IPS DF 6.9 (cell line): Measurements from ENCODE around the gene ECM1.

Experiments used
- DNase-seq: peaks from one replicate; pipeline ENCODE4 v3.0.0-alpha.2; 2013; ENCODE audit warnings: low read depth, low spot score
- H3K27ac ChIP-seq: one replicate; pipeline ENCODE4 v1.5.1; 2013; ENCODE audit warnings: low read length, control low read depth
- H3K27me3 ChIP-seq: 2 replicates; pipeline ENCODE4 v1.6.1; 2013; ENCODE audit warnings: mild to moderate bottlenecking, low read length; ENCODE audit not compliant: control insufficient read depth, insufficient read depth
- H3K36me3 ChIP-seq: 2 replicates; pipeline ENCODE4 v1.6.1; 2013; ENCODE audit warnings: low read length; ENCODE audit not compliant: control insufficient read depth, insufficient read depth
- H3K4me1 ChIP-seq: 2 replicates; pipeline ENCODE4 v1.6.1; 2013; ENCODE audit warnings: low read length; ENCODE audit not compliant: control insufficient read depth, insufficient read depth
- H3K4me3 ChIP-seq: 2 replicates; pipeline ENCODE4 v1.5.1; 2013; ENCODE audit warnings: mild to moderate bottlenecking, low read length
- H3K9me3 ChIP-seq: 2 replicates; pipeline ENCODE4 v1.6.1; 2013; ENCODE audit warnings: low read length, inconsistent platforms; ENCODE audit not compliant: control insufficient read depth, insufficient read depth
- WGBS: extraction: QIAGEN DNeasy Blood & Tissue Kit; methylation state at CpG from one replicate; pipeline ENCODE4 v1.1.7; 2013; ENCODE audit warnings: mixed read lengths, missing lambda C conversion rate; ENCODE audit not compliant: insufficient read length, insufficient coverage; 5-methylcytosine and 5-hydroxymethylcytosine counted together

The ECM1 gene

DNA sequence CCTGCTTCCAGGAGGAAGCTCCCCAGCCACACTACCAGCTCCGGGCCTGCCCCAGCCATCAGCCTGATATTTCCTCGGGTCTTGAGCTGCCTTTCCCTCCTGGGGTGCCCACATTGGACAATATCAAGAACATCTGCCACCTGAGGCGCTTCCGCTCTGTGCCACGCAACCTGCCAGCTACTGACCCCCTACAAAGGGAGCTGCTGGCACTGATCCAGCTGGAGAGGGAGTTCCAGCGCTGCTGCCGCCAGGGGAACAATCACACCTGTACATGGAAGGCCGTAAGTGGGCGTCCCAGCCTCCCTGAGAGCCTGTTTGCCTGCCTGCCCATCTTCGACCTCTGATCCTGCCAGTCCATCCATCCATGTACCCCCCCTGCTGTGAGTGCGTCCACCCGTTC is 3.6 kb downstream of the ECM1 start:
- Histone ChIP-seq H3K4me3 (no peak overlapping the region), H3K9me3 (no peaks in the 10 kb centered on the region), H3K27me3 (no peaks in the 10 kb centered on the region), H3K27ac (no peak overlapping the region), H3K36me3 (no peaks in the 10 kb centered on the region; the same call in none of the 2 replicates), H3K4me1 (no peaks in the 10 kb centered on the region)
- DNase-seq = no peak
- WGBS = no CpG with 5 or more reads among the region's 12 CpGs

DNA sequence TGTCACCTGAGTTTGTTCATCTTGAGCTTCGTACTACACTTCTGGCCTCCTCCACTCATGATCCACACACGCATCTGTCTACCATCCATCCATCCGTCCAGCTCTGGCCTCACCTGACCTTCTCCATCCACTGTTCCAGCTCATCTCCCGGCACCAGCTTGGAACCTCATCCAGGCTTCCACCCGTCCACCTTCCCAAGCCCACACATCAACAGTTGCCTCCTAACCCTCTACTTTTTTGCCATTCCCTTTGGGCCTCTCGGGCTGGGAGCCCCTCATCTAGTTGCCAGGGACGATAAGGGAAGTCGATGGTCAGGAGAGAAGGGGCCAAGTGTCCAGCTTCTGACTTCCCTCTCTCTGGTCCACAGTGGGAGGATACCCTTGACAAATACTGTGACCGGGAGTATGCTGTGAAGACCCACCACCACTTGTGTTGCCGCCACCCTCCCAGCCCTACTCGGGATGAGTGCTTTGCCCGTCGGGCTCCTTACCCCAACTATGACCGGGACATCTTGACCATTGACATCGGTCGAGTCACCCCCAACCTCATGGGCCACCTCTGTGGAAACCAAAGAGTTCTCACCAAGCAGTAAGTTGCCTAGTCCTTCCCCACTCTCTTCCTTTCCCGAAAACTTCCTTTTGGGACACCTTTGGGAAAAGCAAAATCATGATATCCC is 4.2 kb downstream of the ECM1 start:
- Histone ChIP-seq H3K27ac (no peak overlapping the region), H3K27me3 (no peaks in the 10 kb centered on the region), H3K4me3 (no peak overlapping the region), H3K4me1 (no peaks in the 10 kb centered on the region), H3K36me3 (no peaks in the 10 kb centered on the region; the same call in 1 of the 2 replicates), H3K9me3 (no peaks in the 10 kb centered on the region)
- WGBS = no CpG with 5 or more reads among the region's 17 CpGs
- DNase-seq = no peak

DNA sequence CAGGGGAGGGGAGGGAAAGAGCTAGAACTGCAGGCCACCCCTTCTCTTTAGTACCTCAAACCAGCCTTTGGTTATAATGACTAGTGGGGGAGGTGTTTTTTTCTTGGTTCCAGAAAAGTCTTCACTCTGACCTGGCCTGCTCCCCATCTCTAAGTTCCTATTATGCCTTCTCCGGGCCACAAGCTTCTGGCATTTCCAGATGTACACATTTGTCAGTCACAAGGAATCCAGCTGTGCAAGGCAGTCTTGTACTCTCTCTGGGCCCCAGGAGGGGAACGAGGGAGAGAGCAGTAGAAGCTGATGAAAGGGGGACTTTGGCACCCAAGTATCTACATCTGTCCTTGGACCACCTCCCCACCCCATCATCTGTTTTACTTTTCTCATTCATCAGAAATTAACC is 4.9 kb downstream of the ECM1 start:
- H3K27ac ChIP-seq = no peak overlapping the region
- H3K9me3 ChIP-seq = no peaks in the 10 kb centered on the region
- no peak for DNase-seq
- no peaks in the 10 kb centered on the region; the same call in 1 of the 2 replicates for H3K36me3 ChIP-seq
- H3K4me3 ChIP-seq = no peak overlapping the region
- H3K27me3 ChIP-seq = no peaks in the 10 kb centered on the region
- no CpG with 5 or more reads among the region's 2 CpGs for WGBS
- H3K4me1 ChIP-seq = no peaks in the 10 kb centered on the region

DNA sequence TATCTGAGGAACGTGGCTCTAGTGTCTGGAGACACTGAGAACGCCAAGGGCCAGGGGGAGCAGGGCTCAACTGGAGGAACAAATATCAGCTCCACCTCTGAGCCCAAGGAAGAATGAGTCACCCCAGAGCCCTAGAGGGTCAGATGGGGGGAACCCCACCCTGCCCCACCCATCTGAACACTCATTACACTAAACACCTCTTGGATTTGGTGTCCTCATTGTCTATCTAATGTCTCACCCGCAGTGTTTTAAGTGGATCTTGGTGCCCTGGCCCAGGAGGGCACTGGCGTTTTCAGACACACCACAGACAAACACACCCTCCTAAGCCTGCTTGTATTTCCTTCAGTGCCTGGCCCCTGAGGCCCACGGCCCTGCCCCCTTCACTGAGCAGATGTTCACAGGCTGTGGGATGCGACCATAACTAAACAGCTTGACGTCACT is 5.5 kb downstream of the ECM1 start:
- DNase-seq = no peak
- no peak overlapping the region for H3K4me3 ChIP-seq
- H3K27me3 ChIP-seq = no peaks in the 10 kb centered on the region
- H3K9me3 ChIP-seq = no peaks in the 10 kb centered on the region
- no peaks in the 10 kb centered on the region; the same call in 1 of the 2 replicates for H3K36me3 ChIP-seq
- H3K27ac ChIP-seq = no peak overlapping the region
- no peaks in the 10 kb centered on the region for H3K4me1 ChIP-seq
- no CpG with 5 or more reads among the region's 7 CpGs for WGBS

DNA sequence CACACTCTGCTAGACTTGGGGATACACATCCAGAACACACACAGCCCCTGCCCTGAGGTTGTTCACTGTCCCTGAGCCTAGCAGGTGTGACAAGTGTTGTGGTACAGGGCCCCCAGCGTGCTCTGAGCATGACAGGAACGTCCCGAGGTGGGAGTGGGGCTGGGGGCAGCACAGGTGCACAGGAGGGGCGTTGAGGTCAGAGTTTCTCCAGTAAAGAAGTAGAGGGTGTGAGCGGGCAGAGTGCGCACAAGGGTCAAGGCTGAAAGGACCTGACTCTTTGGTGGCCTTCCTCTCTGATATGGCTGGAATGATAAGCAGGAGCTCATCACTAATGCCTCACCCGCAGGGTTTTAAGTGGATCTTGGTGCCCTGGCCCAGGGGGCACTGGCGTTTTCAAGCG is 6.4 kb downstream of the ECM1 start:
- Histone ChIP-seq H3K4me1 (no peaks in the 10 kb centered on the region), H3K9me3 (no peaks in the 10 kb centered on the region), H3K36me3 (no peaks in the 10 kb centered on the region; the same call in 1 of the 2 replicates), H3K27me3 (no peaks in the 10 kb centered on the region), H3K4me3 (no peak overlapping the region), H3K27ac (no peak overlapping the region)
- DNase-seq = no peak
- no CpG with 5 or more reads among the region's 9 CpGs for WGBS

DNA sequence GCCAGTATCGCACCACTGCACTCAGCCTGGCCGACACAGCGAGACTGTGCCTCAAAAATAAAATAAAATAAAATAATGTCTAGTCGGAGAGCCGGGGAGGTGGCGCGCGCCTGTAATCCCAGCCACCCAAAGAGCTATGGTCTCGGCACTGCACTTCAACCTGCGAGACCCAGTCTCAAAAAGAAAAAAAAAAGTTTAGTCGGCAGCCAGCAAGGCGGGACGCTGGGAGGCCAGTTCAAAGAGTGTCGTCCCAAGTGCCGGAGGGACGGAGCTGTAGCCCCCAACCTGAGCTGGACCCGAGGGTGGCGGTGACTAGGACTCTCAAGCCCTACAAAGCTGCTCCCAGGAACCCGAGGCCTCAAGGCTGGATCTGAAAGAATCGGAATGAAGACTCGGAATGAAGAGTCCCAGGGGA is 7.0 kb downstream of the ECM1 start:
- Histone ChIP-seq H3K27me3 (no peaks in the 10 kb centered on the region), H3K4me1 (no peaks in the 10 kb centered on the region), H3K27ac (no peak overlapping the region), H3K36me3 (no peaks in the 10 kb centered on the region; the same call in 1 of the 2 replicates), H3K9me3 (no peaks in the 10 kb centered on the region), H3K4me3 (peak overlapping the region; percentile 53; the same call in 1 of the 2 replicates)
- no CpG with 5 or more reads among the region's 21 CpGs for WGBS
- no peak for DNase-seq

DNA sequence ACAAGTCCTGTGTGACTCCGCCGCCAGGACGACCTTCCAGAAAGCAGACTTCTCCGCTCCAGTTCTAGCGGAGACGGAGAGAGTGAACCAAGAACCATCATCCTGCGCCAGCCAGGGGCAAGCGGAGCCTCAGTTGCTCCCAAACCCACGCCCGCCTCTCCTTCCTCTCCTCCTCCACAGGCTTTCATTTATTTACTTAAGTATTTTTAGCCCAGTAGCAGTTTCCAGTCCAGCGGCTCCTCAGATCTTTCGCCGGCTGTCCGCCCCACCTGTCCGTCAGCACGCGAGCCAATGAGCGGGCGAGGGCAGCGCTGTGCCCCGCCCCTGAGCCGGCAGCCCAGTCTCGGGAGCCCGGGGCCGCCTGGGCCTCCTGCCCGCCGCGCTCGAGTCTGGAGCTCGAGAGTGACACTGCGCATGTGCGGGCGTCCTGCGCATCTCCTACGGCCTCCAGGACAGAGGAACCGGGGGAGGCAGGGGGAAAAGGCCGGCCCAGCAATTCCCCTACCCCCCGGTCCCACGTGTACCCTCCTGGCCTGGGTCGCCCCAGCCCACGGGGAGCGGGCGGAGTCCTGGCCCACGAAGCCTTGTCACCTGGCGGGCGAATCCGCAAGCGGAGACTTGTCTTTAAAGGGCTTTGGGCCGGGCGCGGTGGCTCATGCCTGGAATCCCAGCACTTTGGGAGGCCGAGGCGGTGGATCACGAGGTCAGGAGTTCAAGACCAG is 7.6 kb downstream of the ECM1 start, which contains the start of gene FALEC:
TSS of gene FALEC (plus strand) at position 425 of the 722 bp plus-strand sequence.
- no CpG with 5 or more reads among the region's 54 CpGs for whole genome bisulfite sequencing
- no peaks in the 10 kb centered on the region; the same call in 1 of the 2 replicates for H3K36me3 ChIP-seq
- no peak within 1 kb of the TSS for H3K27ac ChIP-seq
- peak within 1 kb of the TSS; percentile 75 for H3K4me3 ChIP-seq
- DNase-seq = peak; percentile 87
- no peaks in the 10 kb centered on the region for H3K27me3 ChIP-seq
- H3K9me3 ChIP-seq = no peaks in the 10 kb centered on the region
- no peaks in the 10 kb centered on the region for H3K4me1 ChIP-seq

DNA sequence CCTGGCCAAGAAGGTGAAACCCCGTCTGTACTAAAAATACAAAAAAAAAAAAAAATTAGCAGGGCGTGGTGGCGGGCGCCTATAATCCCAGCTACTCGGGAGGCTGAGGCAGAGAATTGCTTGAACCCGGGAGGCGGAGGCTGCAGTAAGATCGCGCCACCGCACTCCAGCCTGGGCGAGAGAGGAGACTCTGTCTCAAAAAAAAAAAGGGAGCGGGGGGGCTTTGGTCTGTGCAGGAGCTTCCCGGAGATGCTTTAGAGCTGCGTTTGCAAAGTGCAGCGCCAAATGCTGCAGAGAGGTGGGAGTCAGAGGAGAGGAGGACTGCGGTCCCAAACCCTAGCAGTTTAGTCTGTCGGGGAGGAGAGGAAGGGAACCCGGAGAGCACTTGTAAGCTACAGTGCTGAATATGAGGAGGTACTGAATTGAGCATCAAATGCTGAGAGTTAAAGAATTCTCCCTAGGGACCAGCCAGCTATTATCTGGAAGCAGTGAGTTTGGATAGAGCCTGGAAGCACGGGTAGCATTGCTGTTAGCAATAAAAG is 8.2 kb downstream of the ECM1 start:
- Histone ChIP-seq H3K4me1 (no peaks in the 10 kb centered on the region), H3K9me3 (no peaks in the 10 kb centered on the region), H3K27ac (no peak overlapping the region), H3K27me3 (no peaks in the 10 kb centered on the region), H3K36me3 (no peaks in the 10 kb centered on the region; the same call in 1 of the 2 replicates), H3K4me3 (peak overlapping the region; percentile 75; the same call in 1 of the 2 replicates)
- no CpG with 5 or more reads among the region's 19 CpGs for WGBS
- DNase-seq = no peak

DNA sequence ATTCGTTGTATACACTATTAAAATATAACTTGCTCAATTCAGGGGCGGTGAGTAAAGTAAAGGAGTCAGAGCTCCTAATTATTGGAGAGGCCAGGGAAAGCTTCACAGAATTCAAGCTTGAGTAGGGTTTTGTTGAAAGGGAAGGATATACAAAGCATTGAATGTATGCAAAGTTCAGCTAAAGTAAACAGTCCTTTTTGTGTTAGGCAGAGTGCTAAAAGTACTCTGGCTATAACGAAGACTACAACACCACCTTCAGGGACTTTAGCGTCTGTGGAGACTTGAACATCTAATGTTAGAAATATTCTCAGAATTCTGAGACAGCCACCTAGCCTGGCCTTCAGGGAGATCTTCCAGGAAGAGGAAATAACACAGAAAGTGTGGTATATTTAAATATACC is 8.7 kb downstream of the ECM1 start:
- Histone ChIP-seq H3K27ac (no peak overlapping the region), H3K4me3 (no peak overlapping the region; the same call in 1 of the 2 replicates), H3K27me3 (no peaks in the 10 kb centered on the region), H3K9me3 (no peaks in the 10 kb centered on the region), H3K36me3 (no peaks in the 10 kb centered on the region; the same call in 1 of the 2 replicates), H3K4me1 (no peaks in the 10 kb centered on the region)
- no peak for DNase-seq
- WGBS = no CpG with 5 or more reads among the region's 4 CpGs

DNA sequence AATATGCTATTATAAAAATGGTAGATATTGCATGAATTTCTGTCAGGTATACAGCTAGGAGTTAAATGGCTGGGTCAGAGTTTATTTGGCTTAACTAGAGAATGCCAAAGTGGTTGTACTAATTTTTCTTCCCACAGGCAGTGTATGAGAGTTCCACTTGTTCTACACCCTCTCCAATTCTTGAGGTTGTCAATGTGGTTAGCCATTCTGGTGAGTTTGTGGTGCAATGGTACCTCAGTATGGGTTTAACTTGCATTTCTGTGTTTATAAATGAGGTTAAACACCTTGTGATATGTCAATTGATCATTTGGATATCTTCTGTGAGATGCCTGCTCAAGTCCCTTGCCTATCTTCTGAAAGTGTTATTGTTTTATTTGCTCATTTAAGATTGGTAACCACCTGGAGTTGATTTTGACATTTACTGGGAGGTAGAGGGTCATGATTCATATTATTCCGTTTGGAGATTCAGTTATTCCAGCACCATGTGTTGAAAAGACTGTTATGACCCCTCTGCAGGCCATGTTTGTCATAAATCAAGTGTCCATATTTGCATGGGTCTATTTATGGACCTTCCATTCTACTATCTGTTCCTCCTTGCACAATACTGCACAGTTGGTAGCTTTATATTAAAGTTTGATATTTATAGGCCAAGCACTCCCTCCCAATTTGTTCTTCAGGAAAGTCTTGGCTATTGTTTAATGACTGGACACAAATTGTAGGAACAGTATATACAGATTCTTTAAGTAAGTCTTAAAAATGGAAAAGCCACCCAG is 13.5 kb downstream of the ECM1 start:
- Histone ChIP-seq H3K36me3 (no peaks in the 10 kb centered on the region), H3K27ac (no peak overlapping the region), H3K9me3 (no peaks in the 10 kb centered on the region), H3K4me3 (no peak overlapping the region), H3K4me1 (no peaks in the 10 kb centered on the region; the same call in 1 of the 2 replicates), H3K27me3 (no peaks in the 10 kb centered on the region)
- DNase-seq = no peak
- WGBS = no CpG with 5 or more reads among the region's 1 CpG
